ENCODE measurements around the gene C2CD2. TPM values are rescaled to one million over a fixed set of nuclear protein-coding genes. Genes with fewer than 3 reads are reported as not detected.
A peak's percentile ranks its signal among the peaks of the same experiment; 100 is the strongest.

Gene C2CD2
- total and polyA plus RNA-seq, 2 donors (not counting 3 experiments of a cell fraction or from before 2014, with no cell fraction given): 32.6 to 41.2 TPM

- Histone ChIP-seq H3K79me2 (ENCODE audit: control insufficient read depth, insufficient read depth, low read length) (peaks cover 43% of the 10 kb centered on the region), H3K27ac (ENCODE audit: insufficient read depth, low read depth, low read length) (peak overlapping the region; percentile 64), H3K36me3 (ENCODE audit: control insufficient read depth in 2 of 2, extremely low read depth in 1 of 2, insufficient read depth in 2 of 2, low read length in 2 of 2) (no peaks in the 10 kb centered on the region), H2AFZ (ENCODE audit: low read depth, low read length) (peak overlapping the region; percentile 18), H3K27me3 (ENCODE audit: control insufficient read depth in 2 of 2, insufficient read depth in 2 of 2, low read length in 2 of 2) (no peaks in the 10 kb centered on the region), H3K4me3 (replicated peaks in 1 of 3; ENCODE audit: insufficient read depth in 1 of 3, low read depth in 1 of 3, low read length in 3 of 3) (peak overlapping the region; percentile 36 to 74 (median 72)), H3K4me2 (ENCODE audit: insufficient read depth, low read length) (peak overlapping the region; percentile 53), H3K9ac (replicated peaks; ENCODE audit: extremely low read depth, insufficient read depth, low read length) (peak overlapping the region; percentile 81), H3K4me1 (ENCODE audit: control insufficient read depth, extremely low read depth, insufficient read depth, low read length) (peaks cover 36% of the 10 kb centered on the region), H4K20me1 (replicated peaks; ENCODE audit: control insufficient read depth, extremely low read depth, insufficient read depth, low read length) (no peaks in the 10 kb centered on the region), H3K9me3 (replicated peaks; ENCODE audit: control insufficient read depth, insufficient read depth, low read length) (no peaks in the 10 kb centered on the region), H3K9me1 (replicated peaks; ENCODE audit: control insufficient read depth, extremely low read depth, insufficient read depth, low read length) (no peaks in the 10 kb centered on the region)
- no peak for DNase-seq (ENCODE audit: low read depth, low spot score)
- CTCF ChIA-PET: interaction anchor here (1.4 to 3.0 kb wide), 4 partner anchors 20 to 164 kb away, joined by 4 to 16 read pairs (median 8); partner anchors contain the start of gene ZBTB21
- no TSS peak for BruUV-seq (replicated peaks)
- POLR2A ChIA-PET: no interaction called here
- TF ChIP-seq EZH2 (IDR thresholded peaks at IDR 0.05; ENCODE audit: borderline replicate concordance, low read depth, low read length, severe bottlenecking): no peak
- TF ChIP-seq JUN (IDR thresholded peaks at IDR 0.05; ENCODE audit: borderline replicate concordance, insufficient read depth, insufficient read length, low read depth): no peak
- TF ChIP-seq MYC (IDR thresholded peaks at IDR 0.05; ENCODE audit: low read depth, low read length): no peak
- no peak for TF ChIP-seq MAX (IDR thresholded peaks at IDR 0.05; ENCODE audit: insufficient read depth, insufficient read length)
- TF ChIP-seq POLR2AphosphoS5 (IDR thresholded peaks at IDR 0.05; ENCODE audit: insufficient read depth, low read depth, low read length): no peak
- TF ChIP-seq FOS (IDR thresholded peaks at IDR 0.05; ENCODE audit: borderline replicate concordance, insufficient read depth, low read length): no peak
- TF ChIP-seq POLR2A (IDR thresholded peaks at IDR 0.05; ENCODE audit: low read depth, low read length): no peak
- TF ChIP-seq, protein P1, sequence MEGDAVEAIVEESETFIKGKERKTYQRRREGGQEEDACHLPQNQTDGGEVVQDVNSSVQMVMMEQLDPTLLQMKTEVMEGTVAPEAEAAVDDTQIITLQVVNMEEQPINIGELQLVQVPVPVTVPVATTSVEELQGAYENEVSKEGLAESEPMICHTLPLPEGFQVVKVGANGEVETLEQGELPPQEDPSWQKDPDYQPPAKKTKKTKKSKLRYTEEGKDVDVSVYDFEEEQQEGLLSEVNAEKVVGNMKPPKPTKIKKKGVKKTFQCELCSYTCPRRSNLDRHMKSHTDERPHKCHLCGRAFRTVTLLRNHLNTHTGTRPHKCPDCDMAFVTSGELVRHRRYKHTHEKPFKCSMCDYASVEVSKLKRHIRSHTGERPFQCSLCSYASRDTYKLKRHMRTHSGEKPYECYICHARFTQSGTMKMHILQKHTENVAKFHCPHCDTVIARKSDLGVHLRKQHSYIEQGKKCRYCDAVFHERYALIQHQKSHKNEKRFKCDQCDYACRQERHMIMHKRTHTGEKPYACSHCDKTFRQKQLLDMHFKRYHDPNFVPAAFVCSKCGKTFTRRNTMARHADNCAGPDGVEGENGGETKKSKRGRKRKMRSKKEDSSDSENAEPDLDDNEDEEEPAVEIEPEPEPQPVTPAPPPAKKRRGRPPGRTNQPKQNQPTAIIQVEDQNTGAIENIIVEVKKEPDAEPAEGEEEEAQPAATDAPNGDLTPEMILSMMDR (IDR thresholded peaks at IDR 0.05; ENCODE audit: extremely low read depth in 1 of 2, insufficient read depth in 1 of 2, low read depth in 1 of 2, low read length in 2 of 2): no peak
- TF ChIP-seq GATA2 (IDR thresholded peaks at IDR 0.05; ENCODE audit: insufficient read depth, insufficient read length, low read depth, low read length): no peak
- no peak for FAIRE-seq
- intact Hi-C loops (cut with micrococcal nuclease): no loop called here
- dilution Hi-C loops (cut with MboI; ENCODE audit: extremely low pct_ligation_motif_present, low sequenced_read_pairs): no loop called here
Observed at GRCh38 chr21:41953249-41953830, 478 bp downstream of the C2CD2 start.

Data from endothelial cell of umbilical vein (primary cell).